B cell (primary cell): Measurements from ENCODE around the gene ZDHHC7. TPM values are rescaled to one million over a fixed set of nuclear protein-coding genes. Genes with fewer than 3 reads are reported as not detected.
"Not testable (repeated sequence)": the region's sequence is repeated elsewhere in the genome, so short reads cannot be mapped to it uniquely, and the experiment has no call there.

Source experiments
- ATAC-seq: fragments of 200-7000 bp; cut with Tn5 transposase; one replicate; pipeline ENCODE4 v1.10.0; 2021; ENCODE audit warnings: low read depth, mild to moderate bottlenecking, moderate number of reproducible peaks, moderate library complexity
- CTCF ChIA-PET: fragments of 350-600 bp; sonication (Branson Sonifier 250); formaldehyde crosslinking; loops from one replicate; lab custom pipeline; 2021; ENCODE audit warnings: antibody characterized with exemption, inconsistent platforms; lab: Charles Lee
- POLR2A ChIA-PET: fragments of 350-600 bp; sonication (Branson Sonifier 250); formaldehyde crosslinking; loops from one replicate; lab custom pipeline; 2021; ENCODE audit warnings: antibody characterized with exemption; lab: Charles Lee
- DNase-seq: peaks from one replicate; pipeline ENCODE4 v3.0.0; 2013
- H2AFZ ChIP-seq: 2 replicates; pipeline ENCODE4 v1.6.1; 2012; ENCODE audit warnings: mild to moderate bottlenecking, low read depth, low read length; ENCODE audit not compliant: insufficient read depth, poor library complexity, severe bottlenecking
- H3K27ac ChIP-seq, 2 donors: 1 replicate in 1 of 2; 2 replicates in 1 of 2; pipeline ENCODE4 v1.5.1; 2012 to 2013; ENCODE audit warnings: low read length in 2 of 2, mild to moderate bottlenecking in 2 of 2, moderate library complexity in 1 of 2
- H3K27me3 ChIP-seq, 4 experiments: fragments of 200-600 bp in 1 of 4; sonication (generic) in 1 of 4; replicated peaks in 1 of 4; 1 replicate in 2 of 4; 2 replicates in 2 of 4; pipeline versions ENCODE4 v1.6.1 to v1.7.0; 2013 to 2016; ENCODE audit warnings: low read length in 3 of 4, mild to moderate bottlenecking in 2 of 4, mixed read lengths in 1 of 4, moderate library complexity in 1 of 4; ENCODE audit not compliant: insufficient read depth in 4 of 4, control insufficient read depth in 3 of 4; ENCODE audit errors: control extremely low read depth in 1 of 4
- H3K36me3 ChIP-seq, 2 experiments: replicated peaks in 1 of 2; 1 replicate in 1 of 2; 2 replicates in 1 of 2; pipeline versions ENCODE4 v1.6.1 to v1.7.1; 2013; ENCODE audit warnings: low read length in 1 of 2; ENCODE audit not compliant: insufficient read depth in 2 of 2, control insufficient read depth in 1 of 2; ENCODE audit errors: control extremely low read depth in 1 of 2, extremely low read depth in 1 of 2
- H3K4me1 ChIP-seq, 2 donors: fragments of 200-600 bp in 1 of 2; sonication (generic) in 1 of 2; 1 replicate in 1 of 2; 2 replicates in 1 of 2; pipeline versions ENCODE4 v1.5.1 to v1.6.1; 2013 to 2017; ENCODE audit warnings: low read length in 2 of 2; ENCODE audit not compliant: control insufficient read depth in 2 of 2, insufficient read depth in 2 of 2
- H3K4me2 ChIP-seq: replicated peaks from 2 replicates; pipeline ENCODE3; 2012; ENCODE audit warnings: mild to moderate bottlenecking, low read depth, low read length; ENCODE audit not compliant: poor library complexity, severe bottlenecking
- H3K4me3 ChIP-seq, 5 experiments: fragments of 200-600 bp in 1 of 5; sonication (generic) in 1 of 5; 1 replicate in 3 of 5; 2 replicates in 2 of 5; pipeline versions ENCODE4 v1.5.1 to v1.7.0; 2011 to 2016; ENCODE audit warnings: low read length in 4 of 5, mild to moderate bottlenecking in 4 of 5, low read depth in 2 of 5, control low read depth in 1 of 5, moderate library complexity in 1 of 5; ENCODE audit not compliant: insufficient read depth in 1 of 5; ENCODE audit errors: control extremely low read depth in 1 of 5, extremely low read depth in 1 of 5
- H3K79me2 ChIP-seq: fragments of 200-600 bp; sonication (generic); one replicate; pipeline ENCODE4 v1.6.0; 2016; ENCODE audit warnings: low read length; ENCODE audit not compliant: control insufficient read depth, insufficient read depth
- H3K9ac ChIP-seq: fragments of 200-600 bp; sonication (generic); 2 replicates; pipeline ENCODE4 v1.6.1; 2017; ENCODE audit warnings: mild to moderate bottlenecking, low read length, moderate library complexity
- H3K9me3 ChIP-seq, 3 donors: one replicate each; pipeline versions ENCODE4 v1.6.1 to v1.7.1; 2013; ENCODE audit warnings: low read length in 2 of 3; ENCODE audit not compliant: control insufficient read depth in 2 of 3, insufficient read depth in 1 of 3; ENCODE audit errors: control extremely low read depth in 1 of 3
- H4K20me1 ChIP-seq: 2 replicates; pipeline ENCODE4 v1.6.0; 2012; ENCODE audit warnings: mild to moderate bottlenecking, low read length; ENCODE audit not compliant: insufficient read depth, control insufficient read depth, poor library complexity, severe bottlenecking
- H3K27ac Mint-ChIP-seq: one replicate; pipeline ENCODE4 v1.8.0; 2021; ENCODE audit warnings: mixed read lengths
- H3K27me3 Mint-ChIP-seq: one replicate; pipeline ENCODE4 v1.8.0; 2021; ENCODE audit warnings: mixed read lengths
- H3K4me1 Mint-ChIP-seq: one replicate; pipeline ENCODE4 v1.8.0; 2021; ENCODE audit warnings: mixed read lengths
- H3K4me3 Mint-ChIP-seq: one replicate; pipeline ENCODE4 v1.8.0; 2021; ENCODE audit warnings: mixed read lengths
- H3K9me3 Mint-ChIP-seq: one replicate; pipeline ENCODE4 v1.8.0; 2022; ENCODE audit warnings: mixed read lengths; ENCODE audit not compliant: insufficient read depth
- CTCF ChIP-seq: fragments of 200-600 bp; IDR thresholded peaks from one replicate; pipeline ENCODE4 v1.8.0; 2022; ENCODE audit warnings: antibody characterized with exemption, mild to moderate bottlenecking
- EZH2 ChIP-seq: IDR thresholded peaks from 2 replicates; pipeline ENCODE4 v1.6.1; 2012; ENCODE audit warnings: borderline replicate concordance, low read depth, mild to moderate bottlenecking, moderate library complexity, low read length; ENCODE audit not compliant: insufficient read depth, poor library complexity, severe bottlenecking
- WGBS: methylation state at CpG from one replicate; pipeline ENCODE4 v1.1.5; 2013; ENCODE audit warnings: missing lambda C conversion rate; ENCODE audit not compliant: insufficient coverage; 5-methylcytosine and 5-hydroxymethylcytosine counted together
- intact Hi-C: fragments of 100-400 bp; cut with micrococcal nuclease; formaldehyde crosslinking; loops from one replicate; pipeline ENCODE4 v1.10.0; 2022
- polyA plus RNA-seq: library from polyadenylated mRNA; depleted of rRNA; stranded (reverse); fragments of >200 nt; gene quantifications from 2 replicates; pipeline ENCODE4 v1.2.3, GENCODE V29; 2012
- total RNA-seq, 2 donors: library from RNA; stranded (reverse); fragments of 120-200 nt in 1 of 2; gene quantifications; 1 replicate in 1 of 2; 2 replicates in 1 of 2; pipeline versions ENCODE4 v1.2.3 to v1.2.4, GENCODE V29; 2013 to 2022

Gene ZDHHC7
- total and polyA plus RNA-seq, 2 donors (not counting 1 experiment from before 2014, with no cell fraction given): 25.2 to 36.1 TPM

GRCh38 chr16:84940670-84941551 is 70.4 kb downstream of the ZDHHC7 start:
- no peaks in the 10 kb centered on the region for H3K27me3 ChIP-seq
- ChIA-PET CTCF (interaction anchor here (0.6 kb wide), 1 partner anchor 269 kb away, joined by 3 read pairs; no protein-coding TSS in a partner anchor), POLR2A (no interaction called here)
- H3K9ac ChIP-seq: no peak overlapping the region
- H3K27ac ChIP-seq: no peak overlapping the region
- Mint-ChIP-seq H3K4me3 (no peak overlapping the region), H3K27ac (no peak overlapping the region), H3K27me3 (peaks cover 29% of the 10 kb centered on the region), H3K4me1 (no peaks in the 10 kb centered on the region), H3K9me3 (no peaks in the 10 kb centered on the region)
- H3K4me3 ChIP-seq: no peak overlapping the region
- no peaks in the 10 kb centered on the region for H3K79me2 ChIP-seq
- H3K4me2 ChIP-seq: no peak overlapping the region
- WGBS: 93% methylated on average over 40 of the region's 41 CpGs
- H3K9me3 ChIP-seq: no peaks in the 10 kb centered on the region
- H3K4me1 ChIP-seq: no peaks in the 10 kb centered on the region
- intact Hi-C loops: no loop called here
- TF ChIP-seq CTCF (no peak), EZH2 (no peak)
- H4K20me1 ChIP-seq: no peaks in the 10 kb centered on the region
- no peaks in the 10 kb centered on the region for H3K36me3 ChIP-seq
- ATAC-seq (no peak), DNase-seq (no peak)
- H2AFZ ChIP-seq: no peak overlapping the region

- H2AFZ ChIP-seq, H3K4me3 Mint-ChIP-seq, H3K4me3 ChIP-seq, H3K4me2 ChIP-seq, H3K27ac Mint-ChIP-seq, POLR2A ChIA-PET, intact Hi-C loops, H4K20me1 ChIP-seq, H3K36me3 ChIP-seq, H3K4me1 ChIP-seq, H3K9ac ChIP-seq, H3K4me1 Mint-ChIP-seq, H3K79me2 ChIP-seq, ATAC-seq, H3K9me3 Mint-ChIP-seq, H3K27me3 ChIP-seq, H3K27ac ChIP-seq, H3K9me3 ChIP-seq, DNase-seq: not testable (repeated sequence)
- CTCF ChIA-PET: interaction anchor here (1.4 kb wide), 1 partner anchor 14 kb away, joined by 5 read pairs; no protein-coding TSS in a partner anchor
- peaks cover 13% of the 10 kb centered on the region for H3K27me3 Mint-ChIP-seq
- 78% methylated on average over 6 of the region's 6 CpGs for WGBS
Measured at GRCh38 chr16:84938616-84939015, 72.7 kb downstream of the ZDHHC7 start.
